GM12873 (cell line): ENCODE results near the gene IFNA8.

Experiments used
- TF ChIP-seq, protein P1 (sequence below): IDR thresholded peaks from 2 replicates; pipeline ENCODE4 v1.5.1; 2012; ENCODE audit warnings: low read depth, mild to moderate bottlenecking, moderate library complexity, low read length, control low read depth; ENCODE audit not compliant: insufficient read depth; ENCODE audit errors: missing control alignments

IFNA8 gene

DNA sequence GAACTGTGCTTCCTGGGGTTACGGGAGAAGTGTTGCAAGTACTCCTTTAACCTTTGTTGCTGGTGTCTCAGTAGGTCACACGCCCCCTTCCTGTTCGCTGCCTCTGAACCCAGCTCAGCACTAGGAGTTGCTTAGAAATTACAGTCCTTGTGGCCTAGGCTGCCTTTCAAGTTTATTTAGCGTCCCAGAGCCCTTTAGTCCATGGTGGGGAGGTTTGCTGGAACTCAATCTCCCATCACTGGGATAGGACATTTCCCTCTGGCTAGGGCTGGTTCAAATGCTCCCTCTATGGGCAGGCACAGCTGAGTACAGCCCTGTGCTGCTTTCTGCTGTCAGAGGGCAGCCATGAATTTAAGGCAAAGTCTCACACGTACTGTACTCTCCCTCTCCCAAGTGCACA, 4.7 kb downstream of the IFNA8 start:
- TF ChIP-seq, protein P1, sequence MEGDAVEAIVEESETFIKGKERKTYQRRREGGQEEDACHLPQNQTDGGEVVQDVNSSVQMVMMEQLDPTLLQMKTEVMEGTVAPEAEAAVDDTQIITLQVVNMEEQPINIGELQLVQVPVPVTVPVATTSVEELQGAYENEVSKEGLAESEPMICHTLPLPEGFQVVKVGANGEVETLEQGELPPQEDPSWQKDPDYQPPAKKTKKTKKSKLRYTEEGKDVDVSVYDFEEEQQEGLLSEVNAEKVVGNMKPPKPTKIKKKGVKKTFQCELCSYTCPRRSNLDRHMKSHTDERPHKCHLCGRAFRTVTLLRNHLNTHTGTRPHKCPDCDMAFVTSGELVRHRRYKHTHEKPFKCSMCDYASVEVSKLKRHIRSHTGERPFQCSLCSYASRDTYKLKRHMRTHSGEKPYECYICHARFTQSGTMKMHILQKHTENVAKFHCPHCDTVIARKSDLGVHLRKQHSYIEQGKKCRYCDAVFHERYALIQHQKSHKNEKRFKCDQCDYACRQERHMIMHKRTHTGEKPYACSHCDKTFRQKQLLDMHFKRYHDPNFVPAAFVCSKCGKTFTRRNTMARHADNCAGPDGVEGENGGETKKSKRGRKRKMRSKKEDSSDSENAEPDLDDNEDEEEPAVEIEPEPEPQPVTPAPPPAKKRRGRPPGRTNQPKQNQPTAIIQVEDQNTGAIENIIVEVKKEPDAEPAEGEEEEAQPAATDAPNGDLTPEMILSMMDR, result peak; percentile 68

DNA sequence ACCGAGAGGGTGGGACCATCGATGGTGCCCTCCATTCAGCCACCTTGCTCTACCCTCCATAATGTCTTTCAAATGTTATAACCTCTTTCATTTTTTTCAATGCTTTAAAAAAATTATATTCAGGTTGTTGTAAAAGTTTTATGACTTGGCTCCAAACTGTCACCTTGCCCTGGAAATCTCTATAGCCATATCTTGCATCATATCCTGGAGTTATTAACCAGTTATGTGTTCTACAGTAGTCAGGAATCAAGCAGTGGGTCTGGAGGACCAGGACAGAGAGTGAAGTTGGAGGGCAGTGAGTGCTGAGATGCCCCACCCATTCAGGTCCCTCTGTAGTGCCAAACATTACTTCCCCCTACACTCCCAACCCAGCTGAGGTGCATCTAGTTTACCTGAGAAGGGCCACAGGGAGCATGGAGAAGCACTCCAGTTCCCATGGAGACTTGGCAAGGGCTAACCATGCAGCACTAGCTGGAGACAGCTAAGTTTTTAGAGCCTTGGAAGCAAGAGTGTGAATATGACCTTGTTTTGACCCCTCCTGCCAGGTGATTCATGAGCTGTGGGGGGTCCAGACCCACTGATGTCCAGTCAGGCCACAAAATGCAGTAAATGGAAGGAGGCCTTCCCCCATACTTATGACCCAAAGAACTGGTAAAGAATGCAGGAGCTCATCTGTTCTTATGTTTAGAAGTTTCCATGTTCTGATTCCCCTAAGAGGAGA, 5.5 kb downstream of the IFNA8 start:
- TF ChIP-seq, protein P1, result no peak

DNA sequence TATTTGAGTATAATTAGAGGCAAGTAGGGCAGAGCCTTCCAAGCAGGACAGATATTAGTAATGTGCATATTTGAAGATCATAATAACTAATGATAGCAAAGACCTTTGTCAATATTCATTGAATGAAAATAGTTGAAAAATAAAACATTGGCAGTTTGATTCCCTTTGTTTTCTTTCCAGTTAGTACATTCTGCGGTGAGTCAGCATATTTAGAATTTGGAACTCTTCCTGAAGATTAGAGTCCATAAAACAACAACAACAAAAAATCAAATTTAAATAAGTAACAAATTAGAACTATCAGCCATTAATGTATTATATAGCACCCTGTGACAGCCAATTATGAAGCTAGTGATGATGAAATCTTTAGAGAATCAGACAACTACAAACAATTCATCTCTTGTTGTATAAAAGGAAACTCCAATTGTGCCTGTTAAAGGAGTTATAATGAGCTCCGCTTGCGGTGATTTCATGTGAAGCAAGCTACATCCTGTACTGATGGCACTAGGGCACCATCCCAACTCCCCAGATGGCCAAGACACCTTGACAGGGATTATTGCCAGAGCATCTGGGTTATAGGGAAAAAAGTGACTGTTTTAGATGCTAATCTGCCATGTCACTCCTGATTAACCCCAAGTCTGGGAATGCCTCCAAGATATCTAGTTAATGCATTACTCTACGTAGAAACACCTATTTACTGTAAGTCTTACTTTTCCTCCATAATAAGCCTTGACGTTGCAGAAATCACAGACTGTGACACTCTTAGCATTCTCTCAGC, 6.8 kb downstream of the IFNA8 start:
- TF ChIP-seq, protein P1, result no peak

DNA sequence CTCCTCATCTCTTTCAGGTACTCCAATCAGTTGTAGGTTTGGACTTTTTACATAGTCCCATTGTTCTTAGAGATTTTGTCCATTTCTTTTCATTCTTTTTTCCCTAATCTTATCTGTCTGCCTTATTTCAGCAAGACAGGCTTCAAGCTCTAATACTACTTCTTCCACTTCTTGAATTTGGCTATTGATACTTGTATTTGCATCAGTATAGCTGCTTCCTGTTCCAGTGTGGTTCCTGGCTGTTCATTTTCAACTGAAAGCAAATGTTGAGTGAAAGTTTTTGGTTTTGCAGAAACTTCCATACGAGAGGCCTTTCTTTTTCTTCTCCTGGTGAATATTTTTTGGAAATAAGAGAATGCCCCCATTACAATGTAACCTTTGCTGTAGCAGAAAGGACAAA, 19.3 kb downstream of the IFNA8 start:
- TF ChIP-seq, protein P1, result no peak

DNA sequence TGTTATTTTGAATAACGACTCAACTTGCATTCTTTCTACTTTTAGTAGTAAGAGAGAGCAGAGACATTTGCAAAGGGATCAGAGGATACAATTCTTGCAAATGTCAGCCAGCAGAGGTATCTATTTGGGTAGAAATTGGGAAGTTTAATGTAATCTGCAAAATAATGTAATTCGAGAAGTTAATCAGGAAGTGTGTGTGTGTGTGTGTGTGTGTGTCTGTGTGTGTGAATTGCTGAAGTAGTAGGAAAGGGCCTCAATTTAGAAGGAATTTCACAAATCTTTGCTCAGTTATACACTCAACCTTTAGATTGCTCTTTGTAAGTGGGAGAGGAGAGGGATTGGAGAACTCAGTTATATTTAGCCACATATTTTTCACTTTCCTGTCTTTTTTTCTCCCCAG, 20.3 kb downstream of the IFNA8 start:
- TF ChIP-seq, protein P1, result no peak

DNA sequence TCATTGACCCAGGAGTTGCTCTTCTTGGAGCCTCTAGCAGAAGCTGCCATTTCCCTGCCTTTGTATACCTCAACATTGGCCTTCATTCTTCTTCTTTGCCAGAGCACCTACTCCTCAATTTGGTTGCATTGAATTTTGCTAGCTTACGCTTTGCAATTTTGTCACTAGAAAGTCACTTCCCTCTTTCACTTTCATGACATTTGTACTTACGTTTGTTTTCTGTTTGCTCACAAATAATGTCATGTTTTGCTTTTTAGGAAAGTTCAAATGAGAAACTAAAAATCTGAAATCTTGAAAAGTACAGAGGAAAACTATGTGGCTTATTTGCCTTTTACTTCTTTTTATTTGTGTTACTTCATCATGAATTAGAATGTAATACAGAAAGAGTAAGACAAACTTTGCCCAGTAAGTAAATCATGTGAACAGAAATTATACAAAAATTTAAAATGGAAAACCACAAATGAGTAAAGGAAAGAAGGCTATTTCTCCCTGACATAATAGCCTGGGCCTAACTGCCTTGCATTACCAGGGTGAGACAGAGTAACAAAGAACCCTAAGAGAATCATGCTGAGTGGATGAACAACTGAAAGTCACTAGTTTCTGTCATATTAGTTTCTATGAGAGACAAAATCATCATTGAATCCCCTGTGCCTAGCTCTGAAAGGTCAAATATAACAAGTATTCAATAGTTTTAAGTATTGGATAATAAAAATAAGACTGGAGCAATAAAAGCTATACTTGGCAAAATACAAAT, 23.9 kb downstream of the IFNA8 start:
- TF ChIP-seq, protein P1, result no peak
